CD14-positive monocyte (primary cell): ENCODE data around the gene CASP14. TPM values are rescaled to one million over a fixed set of nuclear protein-coding genes. Genes with fewer than 3 reads are reported as not detected.

Source experiments
- DNase-seq, 3 donors: peaks; one replicate each; pipeline ENCODE4 v3.0.0-alpha.2; 2011 to 2022
- H2AFZ ChIP-seq: 2 replicates; pipeline ENCODE4 v1.6.0; 2012; ENCODE audit warnings: mild to moderate bottlenecking, low read depth, low read length, inconsistent platforms; ENCODE audit not compliant: insufficient read depth, poor library complexity, severe bottlenecking
- H3K27ac ChIP-seq, 2 donors: 1 replicate in 1 of 2; 2 replicates in 1 of 2; pipeline ENCODE4 v1.5.1; 2012 to 2013; ENCODE audit warnings: low read length in 2 of 2, control low read depth in 1 of 2, inconsistent platforms in 1 of 2, low read depth in 1 of 2, mild to moderate bottlenecking in 1 of 2
- H3K27me3 ChIP-seq, 2 donors: one replicate each; pipeline versions ENCODE4 v1.6.0 to v1.6.1; 2011 to 2013; ENCODE audit warnings: low read length in 2 of 2; ENCODE audit not compliant: control insufficient read depth in 2 of 2, insufficient read depth in 2 of 2
- H3K36me3 ChIP-seq, 2 donors: replicated peaks in 1 of 2; 1 replicate in 1 of 2; 2 replicates in 1 of 2; pipeline versions ENCODE4 v1.5.1 to v1.6.1; 2012 to 2013; ENCODE audit warnings: low read length in 2 of 2, control low read depth in 1 of 2, inconsistent platforms in 1 of 2, mild to moderate bottlenecking in 1 of 2; ENCODE audit not compliant: insufficient read depth in 2 of 2, control insufficient read depth in 1 of 2
- H3K4me1 ChIP-seq, 2 donors: 1 replicate in 1 of 2; 2 replicates in 1 of 2; pipeline versions ENCODE4 v1.5.1 to v1.6.1; 2012 to 2013; ENCODE audit warnings: low read length in 2 of 2, control low read depth in 1 of 2, inconsistent platforms in 1 of 2, mild to moderate bottlenecking in 1 of 2, moderate library complexity in 1 of 2; ENCODE audit not compliant: insufficient read depth in 2 of 2, control insufficient read depth in 1 of 2
- H3K4me2 ChIP-seq: replicated peaks from 2 replicates; pipeline ENCODE3; 2012; ENCODE audit warnings: low read length, moderate library complexity, mild to moderate bottlenecking; ENCODE audit not compliant: poor library complexity, severe bottlenecking; ENCODE audit errors: extremely low read depth
- H3K4me3 ChIP-seq, 3 experiments: fragments of 200-600 bp in 1 of 3; sonication (generic) in 1 of 3; replicated peaks in 1 of 3; 1 replicate in 2 of 3; 2 replicates in 1 of 3; pipeline ENCODE4 v1.5.1; 2011 to 2013; ENCODE audit warnings: low read length in 3 of 3, mild to moderate bottlenecking in 3 of 3, control low read depth in 2 of 3, low read depth in 2 of 3, inconsistent platforms in 1 of 3, moderate library complexity in 1 of 3
- H3K79me2 ChIP-seq: 2 replicates; pipeline ENCODE4 v1.6.0; 2012; ENCODE audit warnings: mild to moderate bottlenecking, control low read depth, inconsistent platforms, low read length, moderate library complexity; ENCODE audit not compliant: insufficient read depth
- H3K9ac ChIP-seq: 2 replicates; pipeline ENCODE4 v1.6.0; 2017; ENCODE audit warnings: low read length, mild to moderate bottlenecking; ENCODE audit not compliant: insufficient read depth, poor library complexity, severe bottlenecking
- H3K9me3 ChIP-seq, 2 donors: replicated peaks in 1 of 2; 1 replicate in 1 of 2; 2 replicates in 1 of 2; pipeline versions ENCODE4 v1.5.1 to v1.6.1; 2012 to 2013; ENCODE audit warnings: low read length in 2 of 2, control low read depth in 1 of 2; ENCODE audit not compliant: control insufficient read depth in 1 of 2, insufficient read depth in 1 of 2
- H4K20me1 ChIP-seq: 2 replicates; pipeline ENCODE4 v1.6.0; 2012; ENCODE audit warnings: mild to moderate bottlenecking, low read length, control low read depth, moderate library complexity; ENCODE audit not compliant: insufficient read depth
- H3K27ac Mint-ChIP-seq, 7 donors: one replicate each; pipeline ENCODE4 v1.8.0; 2020; ENCODE audit warnings: mild to moderate bottlenecking in 7 of 7, mixed read lengths in 7 of 7, moderate library complexity in 6 of 7, inconsistent platforms in 2 of 7
- H3K27me3 Mint-ChIP-seq, 3 donors: one replicate each; pipeline ENCODE4 v1.8.0; 2021 to 2022; ENCODE audit warnings: low read depth in 3 of 3, mild to moderate bottlenecking in 3 of 3, mixed read lengths in 3 of 3, moderate library complexity in 3 of 3, inconsistent platforms in 1 of 3
- H3K36me3 Mint-ChIP-seq, 2 donors: one replicate each; pipeline ENCODE4 v1.8.0; 2020; ENCODE audit warnings: mixed read lengths in 2 of 2, inconsistent platforms in 1 of 2, mild to moderate bottlenecking in 1 of 2
- H3K4me1 Mint-ChIP-seq: one replicate; pipeline ENCODE4 v1.8.0; 2020; ENCODE audit warnings: mild to moderate bottlenecking, mixed read lengths
- H3K4me3 Mint-ChIP-seq, 2 donors: one replicate each; pipeline ENCODE4 v1.8.0; 2020; ENCODE audit warnings: mild to moderate bottlenecking in 2 of 2, mixed read lengths in 2 of 2, moderate library complexity in 1 of 2
- H3K9me3 Mint-ChIP-seq, 7 donors: one replicate each; pipeline ENCODE4 v1.8.0; 2020 to 2022; ENCODE audit warnings: mixed read lengths in 7 of 7, mild to moderate bottlenecking in 6 of 7, moderate library complexity in 6 of 7, inconsistent platforms in 2 of 7
- WGBS: methylation state at CpG from one replicate; pipeline ENCODE4 v1.1.5; 2013; ENCODE audit warnings: missing lambda C conversion rate; ENCODE audit not compliant: insufficient coverage; 5-methylcytosine and 5-hydroxymethylcytosine counted together
- intact Hi-C, 2 donors: fragments of 100-400 bp; cut with micrococcal nuclease; formaldehyde crosslinking; loops; one replicate each; pipeline versions ENCODE4 v1.15.0 to v1.15.1; 2023
- polyA plus RNA-seq, 3 donors: library from polyadenylated mRNA; depleted of rRNA in 1 of 3; unstranded in 2 of 3; stranded (reverse) in 1 of 3; fragments of 300-500 nt in 2 of 3; fragments of >200 nt in 1 of 3; fragmentation: Illumina TruSeq in 2 of 3; gene quantifications; 1 replicate in 2 of 3; 2 replicates in 1 of 3; pipeline ENCODE4 v1.2.3, GENCODE V29; 2012 to 2021
- TF ChIP-seq, protein P1 (sequence below): fragments of 200-600 bp; IDR thresholded peaks from one replicate; pipeline ENCODE4 v1.8.0; 2022; ENCODE audit warnings: antibody characterized with exemption, mild to moderate bottlenecking

The CASP14 gene
- polyA plus RNA-seq, 3 donors: not detected

DNA sequence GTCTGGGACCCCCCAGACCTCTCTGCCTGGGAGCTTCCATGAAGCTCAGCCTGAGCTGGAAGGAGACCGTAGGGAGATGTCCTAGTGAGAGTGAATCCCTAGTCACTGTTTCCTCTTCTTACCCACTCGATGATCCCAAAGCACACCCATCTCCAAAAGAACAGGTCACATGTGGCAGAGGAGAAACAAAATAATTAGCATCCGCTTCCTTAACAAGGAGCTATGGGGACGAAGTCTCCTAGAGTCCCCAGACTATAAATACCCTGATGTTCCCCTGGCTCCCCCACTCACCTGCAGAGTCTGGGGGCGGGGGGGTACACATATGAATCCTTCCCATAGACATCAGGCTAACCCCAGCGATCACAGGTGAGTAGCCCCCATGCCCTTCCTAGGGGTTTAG lies 32.6 kb downstream of the CASP14 start, which contains the start of gene OR1I1:
Gene OR1I1 (plus strand): TSS at position 301 of the 400 bp plus-strand sequence. CDS start 4,855 bp downstream, outside the sequence.
- H3K4me2 ChIP-seq: no peak within 1 kb of the TSS
- no peaks in the 10 kb centered on the region for H3K36me3 ChIP-seq
- no peak for DNase-seq
- Mint-ChIP-seq H3K9me3 (peaks cover 0 to 2% (median 0%) of the 10 kb centered on the region in 7 donors), H3K36me3 (no peaks in the 10 kb centered on the region), H3K27ac (no peak within 1 kb of the TSS), H3K27me3 (peaks cover 6 to 18% (median 11%) of the 10 kb centered on the region in 3 donors), H3K4me3 (no peak within 1 kb of the TSS), H3K4me1 (no peaks in the 10 kb centered on the region)
- H3K9me3 ChIP-seq: no peaks in the 10 kb centered on the region
- no peaks in the 10 kb centered on the region for H3K79me2 ChIP-seq
- no peak within 1 kb of the TSS for H3K27ac ChIP-seq
- no peaks in the 10 kb centered on the region for H4K20me1 ChIP-seq
- TF ChIP-seq, protein P1, sequence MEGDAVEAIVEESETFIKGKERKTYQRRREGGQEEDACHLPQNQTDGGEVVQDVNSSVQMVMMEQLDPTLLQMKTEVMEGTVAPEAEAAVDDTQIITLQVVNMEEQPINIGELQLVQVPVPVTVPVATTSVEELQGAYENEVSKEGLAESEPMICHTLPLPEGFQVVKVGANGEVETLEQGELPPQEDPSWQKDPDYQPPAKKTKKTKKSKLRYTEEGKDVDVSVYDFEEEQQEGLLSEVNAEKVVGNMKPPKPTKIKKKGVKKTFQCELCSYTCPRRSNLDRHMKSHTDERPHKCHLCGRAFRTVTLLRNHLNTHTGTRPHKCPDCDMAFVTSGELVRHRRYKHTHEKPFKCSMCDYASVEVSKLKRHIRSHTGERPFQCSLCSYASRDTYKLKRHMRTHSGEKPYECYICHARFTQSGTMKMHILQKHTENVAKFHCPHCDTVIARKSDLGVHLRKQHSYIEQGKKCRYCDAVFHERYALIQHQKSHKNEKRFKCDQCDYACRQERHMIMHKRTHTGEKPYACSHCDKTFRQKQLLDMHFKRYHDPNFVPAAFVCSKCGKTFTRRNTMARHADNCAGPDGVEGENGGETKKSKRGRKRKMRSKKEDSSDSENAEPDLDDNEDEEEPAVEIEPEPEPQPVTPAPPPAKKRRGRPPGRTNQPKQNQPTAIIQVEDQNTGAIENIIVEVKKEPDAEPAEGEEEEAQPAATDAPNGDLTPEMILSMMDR: no peak
- peaks cover 0 to 3% of the 10 kb centered on the region in 2 donors for H3K27me3 ChIP-seq
- H3K4me1 ChIP-seq: no peaks in the 10 kb centered on the region
- no peak within 1 kb of the TSS for H3K4me3 ChIP-seq
- H3K9ac ChIP-seq: no peak within 1 kb of the TSS
- whole genome bisulfite sequencing: 100% methylated on average over 3 of the region's 6 CpGs
- intact Hi-C loops: no loop called here
- H2AFZ ChIP-seq: no peak within 1 kb of the TSS

DNA sequence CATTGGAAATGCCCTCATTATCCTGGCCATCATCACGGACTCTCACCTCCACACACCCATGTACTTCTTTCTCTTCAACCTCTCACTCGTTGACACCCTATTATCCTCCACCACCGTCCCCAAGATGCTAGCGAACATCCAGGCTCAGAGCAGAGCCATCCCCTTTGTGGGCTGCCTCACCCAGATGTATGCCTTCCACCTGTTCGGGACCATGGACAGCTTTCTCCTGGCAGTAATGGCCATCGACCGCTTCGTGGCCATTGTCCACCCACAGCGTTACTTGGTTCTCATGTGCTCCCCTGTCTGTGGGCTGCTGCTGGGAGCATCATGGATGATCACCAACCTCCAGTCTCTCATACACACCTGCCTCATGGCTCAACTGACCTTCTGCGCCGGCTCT lies 37.9 kb downstream of the CASP14 start:
- Histone ChIP-seq H3K79me2 (no peaks in the 10 kb centered on the region), H3K4me3 (no peak overlapping the region), H3K27ac (no peak overlapping the region), H3K4me2 (no peak overlapping the region), H2AFZ (no peak overlapping the region), H3K4me1 (no peaks in the 10 kb centered on the region), H3K9ac (no peak overlapping the region), H3K27me3 (no peaks in the 10 kb centered on the region), H4K20me1 (no peaks in the 10 kb centered on the region), H3K9me3 (no peaks in the 10 kb centered on the region), H3K36me3 (no peaks in the 10 kb centered on the region)
- Mint-ChIP-seq H3K4me3 (no peak overlapping the region), H3K36me3 (no peaks in the 10 kb centered on the region), H3K9me3 (peaks cover 0 to 3% (median 0%) of the 10 kb centered on the region in 7 donors), H3K27me3 (peaks cover 6 to 15% (median 8%) of the 10 kb centered on the region in 3 donors), H3K4me1 (peaks cover 3% of the 10 kb centered on the region), H3K27ac (no peak overlapping the region)
- intact Hi-C loops: no loop called here
- TF ChIP-seq, protein P1: no peak
- WGBS: 85% methylated on average over 11 of the region's 11 CpGs
- no peak for DNase-seq
